H1 (cell line): ENCODE results near the gene TAGLN2.

Experiments
- CTBP2 ChIP-seq: IDR thresholded peaks from 2 replicates; pipeline ENCODE4 v1.7.0; 2011; ENCODE audit warnings: borderline replicate concordance, mild to moderate bottlenecking, moderate library complexity, mixed read lengths, low read length; ENCODE audit not compliant: insufficient read depth, insufficient read length
- CTCF ChIP-seq, 3 experiments: IDR thresholded peaks; 1 replicate in 2 of 3; 2 replicates in 1 of 3; pipeline versions ENCODE4 v1.5.1 to v1.6.1; 2011; ENCODE audit warnings: low read length in 3 of 3, mild to moderate bottlenecking in 3 of 3, inconsistent platforms in 2 of 3, low read depth in 1 of 3, moderate library complexity in 1 of 3; ENCODE audit not compliant: insufficient read depth in 1 of 3; ENCODE audit errors: control extremely low read depth in 1 of 3
- EZH2 ChIP-seq: fragments of 200-600 bp; sonication (generic); IDR thresholded peaks from 2 replicates; pipeline ENCODE4 v1.7.1; 2012; ENCODE audit warnings: low read depth, mild to moderate bottlenecking, moderate library complexity, low read length, inconsistent platforms; ENCODE audit not compliant: severe bottlenecking
- KDM5A ChIP-seq: fragments of 200-600 bp; IDR thresholded peaks from 2 replicates; pipeline ENCODE4 v1.7.1; 2012; ENCODE audit warnings: mild to moderate bottlenecking, low read length, inconsistent platforms, mixed read lengths
- PHF8 ChIP-seq: fragments of 200-600 bp; sonication (generic); conservative IDR thresholded peaks from 2 replicates; pipeline ENCODE4 v1.7.1; 2012; ENCODE audit warnings: low read depth, mild to moderate bottlenecking, inconsistent platforms, low read length, moderate library complexity
- POLR2AphosphoS5 ChIP-seq: IDR thresholded peaks from 2 replicates; pipeline ENCODE4 v1.6.1; 2011; ENCODE audit warnings: low read depth, low read length
- RAD21 ChIP-seq, 2 experiments: IDR thresholded peaks in 1 of 2; conservative IDR thresholded peaks in 1 of 2; 2 replicates each; pipeline ENCODE4 v1.6.1; 2011; ENCODE audit warnings: low read depth in 2 of 2, low read length in 2 of 2, improper control_type of control experiment in 1 of 2, inconsistent platforms in 1 of 2, mild to moderate bottlenecking in 1 of 2, moderate library complexity in 1 of 2
- SAP30 ChIP-seq: fragments of 300-600 bp; sonication (generic); IDR thresholded peaks from 2 replicates; pipeline ENCODE4 v1.7.1; 2012; ENCODE audit warnings: low read length, moderate library complexity, mild to moderate bottlenecking, inconsistent platforms; ENCODE audit not compliant: insufficient read depth, insufficient replicate concordance
- SIN3A ChIP-seq, 2 experiments: IDR thresholded peaks in 1 of 2; conservative IDR thresholded peaks in 1 of 2; 2 replicates each; pipeline ENCODE4 v1.6.1; 2011 to 2012; ENCODE audit warnings: low read length in 2 of 2, improper control_type of control experiment in 1 of 2, low read depth in 1 of 2, mild to moderate bottlenecking in 1 of 2
- SP2 ChIP-seq: IDR thresholded peaks from 2 replicates; pipeline ENCODE4 v1.6.1; 2012; ENCODE audit warnings: mild to moderate bottlenecking, low read length, inconsistent platforms

- TF ChIP-seq EZH2 (no peak), SAP30 (no peak), SIN3A (conservative IDR thresholded peaks at IDR 0.05 in 1 of 2, IDR thresholded peaks at IDR 0.05 in 1 of 2; ENCODE audit: low read depth in 1 of 2, low read length in 2 of 2) (no peak), SP2 (no peak), KDM5A (no peak), CTCF (IDR thresholded peaks at IDR 0.05; ENCODE audit: control extremely low read depth in 1 of 3, insufficient read depth in 1 of 3, low read depth in 1 of 3, low read length in 3 of 3) (no peak), RAD21 (IDR thresholded peaks at IDR 0.05 in 1 of 2, conservative IDR thresholded peaks at IDR 0.05 in 1 of 2; ENCODE audit: low read depth in 2 of 2, low read length in 2 of 2) (no peak), CTBP2 (no peak), PHF8 (no peak), POLR2AphosphoS5 (no peak)
These were observed 10.9 kb downstream of the TAGLN2 start for GRCh38 chr1:159914252-159915018.
